NK-92 (cell line): ENCODE results near the gene MT1A.
"Not testable (repeated sequence)": the region's sequence is repeated elsewhere in the genome, so short reads cannot be mapped to it uniquely, and the experiment has no call there.

Experiments used
- DNase-seq: peaks from one replicate; lab custom pipeline; 2025; ENCODE audit not compliant: unreplicated experiment; lab: John Stamatoyannopoulos, UW

The MT1A gene

GRCh38 chr16:56652600-56652999, 14.1 kb downstream of the MT1A start:
- no peak for DNase-seq

GRCh38 chr16:56653218-56653617, 14.8 kb downstream of the MT1A start:
- DNase-seq, result no peak

GRCh38 chr16:56657555-56658326, 19.3 kb downstream of the MT1A start, which contains the start of gene MT1F:
Gene MT1F, plus strand, starts transcription at chr16:56657959. Its CDS starts 100 bp downstream, at chr16:56658059.
- DNase-seq, result no peak

GRCh38 chr16:56658327-56658875, 19.9 kb downstream of the MT1A start:
- DNase-seq, result no peak

GRCh38 chr16:56662357-56663354, 24.2 kb downstream of the MT1A start:
- DNase-seq, result no peak

GRCh38 chr16:56664506-56664905, 26.0 kb downstream of the MT1A start:
- no peak for DNase-seq

GRCh38 chr16:56665286-56666261, 27.1 kb downstream of the MT1A start:
- DNase-seq, result not testable (repeated sequence)

- DNase-seq, result no peak
Measured at GRCh38 chr16:56667581-56668571, 29.4 kb downstream of the MT1A start, which contains the start of gene MT1G. Gene MT1G, minus strand, starts transcription at chr16:56668065. Its CDS starts 72 bp downstream, at chr16:56667993.

- no peak for DNase-seq
Measured at GRCh38 chr16:56669005-56669839, 30.8 kb downstream of the MT1A start, which contains the start of gene MT1H. Gene MT1H, plus strand, starts transcription at chr16:56669814. Its CDS starts 71 bp downstream, at chr16:56669885.

- no peak for DNase-seq
Measured at GRCh38 chr16:56669840-56670619, 31.6 kb downstream of the MT1A start.

- DNase-seq, result no peak
Measured at GRCh38 chr16:56670620-56670934, 32.1 kb downstream of the MT1A start.

- DNase-seq, result not testable (repeated sequence)
Measured at GRCh38 chr16:56671691-56672090, 33.2 kb downstream of the MT1A start.

- DNase-seq, result not testable (repeated sequence)
Measured at GRCh38 chr16:56672171-56672570, 33.7 kb downstream of the MT1A start.

- no peak for DNase-seq
Measured at GRCh38 chr16:56672761-56673536, 34.5 kb downstream of the MT1A start.

GRCh38 chr16:56673921-56674320, 35.5 kb downstream of the MT1A start:
- no peak for DNase-seq

- DNase-seq, result not testable (repeated sequence)
Measured at GRCh38 chr16:56674570-56674969, 36.1 kb downstream of the MT1A start.
